Endothelial cell of umbilical vein (primary cell): ENCODE data around the gene LYG1. TPM values are rescaled to one million over a fixed set of nuclear protein-coding genes. Genes with fewer than 3 reads are reported as not detected.

Source experiments
- BruUV-seq: library from RNA; stranded (reverse); fragments of 400-500 nt; replicated peaks from 2 replicates; lab custom pipeline; 2021; lab: Mats Ljungman, UMichigan
- CTCF ChIA-PET: fragments of 300-600, 350-600 bp; sonication (Branson Sonifier 250); formaldehyde crosslinking; loops from one replicate; lab custom pipeline; 2021; ENCODE audit warnings: antibody characterized with exemption, inconsistent platforms; lab: Charles Lee
- POLR2A ChIA-PET: fragments of 300-600, 350-600 bp; sonication (Branson Sonifier 250); formaldehyde crosslinking; loops from one replicate; lab custom pipeline; 2021; ENCODE audit warnings: antibody characterized with exemption, inconsistent platforms; lab: Charles Lee
- DNase-seq: peaks from one replicate; pipeline ENCODE4 v3.0.0-alpha.2; 2011; ENCODE audit warnings: low read depth, low spot score
- FAIRE-seq: peaks from 2 replicates; lab custom pipeline; 2011; peaks lifted over from hg19 to GRCh38; lab: Jason Lieb, UNC
- H2AFZ ChIP-seq: 2 replicates; pipeline ENCODE4 v1.6.0; 2012; ENCODE audit warnings: low read depth, low read length, control low read depth, inconsistent platforms
- H3K27ac ChIP-seq: 2 replicates; pipeline ENCODE4 v1.5.1; 2011; ENCODE audit warnings: low read depth, mild to moderate bottlenecking, control low read depth, low read length, moderate library complexity; ENCODE audit not compliant: insufficient read depth
- H3K27me3 ChIP-seq, 2 experiments: 2 replicates each; pipeline versions ENCODE4 v1.6.0 to v1.6.1; 2011; ENCODE audit warnings: low read length in 2 of 2, mixed read lengths in 1 of 2; ENCODE audit not compliant: control insufficient read depth in 2 of 2, insufficient read depth in 2 of 2
- H3K36me3 ChIP-seq, 2 experiments: 2 replicates in 1 of 2; 3 replicates in 1 of 2; pipeline ENCODE4 v1.5.1; 2011; ENCODE audit warnings: low read length in 2 of 2, mild to moderate bottlenecking in 1 of 2, moderate library complexity in 1 of 2; ENCODE audit not compliant: control insufficient read depth in 2 of 2, insufficient read depth in 2 of 2; ENCODE audit errors: extremely low read depth in 1 of 2
- H3K4me1 ChIP-seq: 3 replicates; pipeline ENCODE4 v1.5.1; 2011; ENCODE audit warnings: mild to moderate bottlenecking, low read length; ENCODE audit not compliant: control insufficient read depth, insufficient read depth; ENCODE audit errors: extremely low read depth
- H3K4me2 ChIP-seq: 2 replicates; pipeline ENCODE4 v1.6.1; 2011; ENCODE audit warnings: low read length, control low read depth, mixed read lengths; ENCODE audit not compliant: insufficient read depth
- H3K4me3 ChIP-seq, 3 experiments: fragments of 200-600 bp in 1 of 3; sonication (generic), shearing (Covaris generic) in 1 of 3; replicated peaks in 1 of 3; 2 replicates each; pipeline ENCODE4 v1.5.1; 2011 to 2016; ENCODE audit warnings: control low read depth in 3 of 3, low read length in 3 of 3, mild to moderate bottlenecking in 2 of 3, inconsistent platforms in 1 of 3, low read depth in 1 of 3, moderate library complexity in 1 of 3; ENCODE audit not compliant: insufficient read depth in 1 of 3
- H3K79me2 ChIP-seq: 2 replicates; pipeline ENCODE4 v1.6.0; 2012; ENCODE audit warnings: low read length, inconsistent platforms; ENCODE audit not compliant: control insufficient read depth, insufficient read depth
- H3K9ac ChIP-seq: replicated peaks from 2 replicates; pipeline ENCODE3; 2011; ENCODE audit warnings: low read length, control low read depth; ENCODE audit not compliant: insufficient read depth; ENCODE audit errors: extremely low read depth
- H3K9me1 ChIP-seq: replicated peaks from 3 replicates; pipeline ENCODE4 v1.6.0; 2011; ENCODE audit warnings: mild to moderate bottlenecking, low read length; ENCODE audit not compliant: control insufficient read depth, insufficient read depth; ENCODE audit errors: extremely low read depth
- H3K9me3 ChIP-seq: replicated peaks from 2 replicates; pipeline ENCODE4 v1.5.1; 2012; ENCODE audit warnings: low read length, inconsistent platforms; ENCODE audit not compliant: control insufficient read depth, insufficient read depth
- H4K20me1 ChIP-seq: replicated peaks from 2 replicates; pipeline ENCODE3; 2011; ENCODE audit warnings: mild to moderate bottlenecking, low read length; ENCODE audit not compliant: control insufficient read depth, insufficient read depth; ENCODE audit errors: extremely low read depth
- EZH2 ChIP-seq: IDR thresholded peaks from 2 replicates; pipeline ENCODE4 v1.6.1; 2012; ENCODE audit warnings: borderline replicate concordance, low read depth, mild to moderate bottlenecking, moderate library complexity, low read length, inconsistent platforms; ENCODE audit not compliant: severe bottlenecking
- FOS ChIP-seq: IDR thresholded peaks from 2 replicates; pipeline ENCODE4 v1.6.1; 2011; ENCODE audit warnings: mild to moderate bottlenecking, low read length, moderate library complexity, borderline replicate concordance; ENCODE audit not compliant: insufficient read depth
- GATA2 ChIP-seq: IDR thresholded peaks from 2 replicates; pipeline ENCODE4 v1.7.0; 2011; ENCODE audit warnings: low read depth, mild to moderate bottlenecking, moderate library complexity, mixed read lengths, low read length; ENCODE audit not compliant: insufficient read length, insufficient read depth
- JUN ChIP-seq: IDR thresholded peaks from 2 replicates; pipeline ENCODE4 v1.6.1; 2011; ENCODE audit warnings: borderline replicate concordance, low read depth; ENCODE audit not compliant: insufficient read length, insufficient read depth
- MYC ChIP-seq: IDR thresholded peaks from one replicate; pipeline ENCODE4 v1.6.1; 2011; ENCODE audit warnings: mild to moderate bottlenecking, low read depth, low read length
- POLR2A ChIP-seq: IDR thresholded peaks from 2 replicates; pipeline ENCODE4 v1.6.1; 2012; ENCODE audit warnings: low read depth, mild to moderate bottlenecking, control low read depth, low read length
- POLR2AphosphoS5 ChIP-seq: IDR thresholded peaks from 2 replicates; pipeline ENCODE4 v1.6.1; 2012; ENCODE audit warnings: low read depth, mild to moderate bottlenecking, control low read depth, low read length, moderate library complexity; ENCODE audit not compliant: insufficient read depth
- dilution Hi-C: fragments of 300-500 bp; cut with MboI; formaldehyde crosslinking; loops from one replicate; pipeline ENCODE4 v1.15.0; 2019; ENCODE audit warnings: low sequenced_read_pairs; ENCODE audit not compliant: extremely low pct_ligation_motif_present
- intact Hi-C: fragments of 100-400 bp; cut with micrococcal nuclease; formaldehyde crosslinking; loops from one replicate; pipeline ENCODE4 v1.10.0; 2022
- polyA plus RNA-seq, 4 experiments: library from polyadenylated mRNA; depleted of rRNA in 3 of 4; stranded (reverse) in 3 of 4; unstranded in 1 of 4; fragments of >200 nt; gene quantifications; 2 replicates each; pipeline versions ENCODE4 v1.2.1 to v1.2.3, GENCODE V29; 2011 to 2012; ENCODE audit warnings: missing spikeins in 1 of 4
- total RNA-seq: library from RNA; stranded (reverse); gene quantifications from 2 replicates; pipeline ENCODE4 v1.2.3, GENCODE V29; 2021
- TF ChIP-seq, protein P1 (sequence below), 2 donors: IDR thresholded peaks; 1 replicate in 1 of 2; 2 replicates in 1 of 2; pipeline ENCODE4 v1.5.1; 2011; ENCODE audit warnings: low read length in 2 of 2, mild to moderate bottlenecking in 2 of 2, moderate library complexity in 2 of 2, control low read depth in 1 of 2, inconsistent platforms in 1 of 2, low read depth in 1 of 2; ENCODE audit not compliant: insufficient read depth in 1 of 2; ENCODE audit errors: extremely low read depth in 1 of 2
- TF ChIP-seq, protein P2 (sequence below): IDR thresholded peaks from 2 replicates; pipeline ENCODE4 v1.6.1; 2011; ENCODE audit not compliant: insufficient read depth, insufficient read length

LYG1 gene
- total and polyA plus RNA-seq, 2 donors (not counting 3 experiments of a cell fraction or from before 2014, with no cell fraction given): 0.35 to 1.8 TPM

DNA sequence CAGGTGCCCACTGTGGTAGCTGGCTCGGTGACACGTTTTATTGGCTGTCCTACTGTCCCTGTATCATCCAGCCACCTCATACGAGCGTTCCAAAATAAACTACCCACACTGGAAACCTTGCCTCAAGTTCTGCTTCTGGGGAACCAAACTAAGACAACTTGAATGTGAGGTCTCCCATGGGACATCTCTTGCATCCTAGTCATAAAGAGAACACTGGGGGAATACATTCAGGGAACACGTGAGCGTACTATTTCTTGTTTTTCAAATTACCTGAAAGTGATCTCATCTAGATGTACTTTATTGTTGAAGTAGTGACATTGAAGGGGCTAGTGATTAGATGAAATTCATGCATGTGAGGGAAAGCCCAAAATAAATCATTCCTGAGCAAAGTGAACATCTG is 60.6 kb downstream of the LYG1 start:
- H3K36me3 ChIP-seq: no peaks in the 10 kb centered on the region
- ChIA-PET POLR2A (no interaction called here), CTCF (interaction anchor here (1.4 kb wide), 1 partner anchor 38 kb away, joined by 3 read pairs; no protein-coding TSS in a partner anchor)
- DNase-seq (no peak), FAIRE-seq (no peak)
- H3K27me3 ChIP-seq: no peaks in the 10 kb centered on the region
- H3K79me2 ChIP-seq: no peaks in the 10 kb centered on the region
- H2AFZ ChIP-seq: no peak overlapping the region
- H3K4me1 ChIP-seq: no peaks in the 10 kb centered on the region
- H3K9me3 ChIP-seq: no peaks in the 10 kb centered on the region
- H3K4me3 ChIP-seq: no peak overlapping the region
- no peak overlapping the region for H3K4me2 ChIP-seq
- H3K27ac ChIP-seq: no peak overlapping the region
- intact Hi-C loops: no loop called here
- no peaks in the 10 kb centered on the region for H4K20me1 ChIP-seq
- TF ChIP-seq POLR2AphosphoS5: no peak
- TF ChIP-seq POLR2A: no peak
- no peak for TF ChIP-seq FOS
- no peak for TF ChIP-seq EZH2
- TF ChIP-seq JUN: no peak
- no peak for TF ChIP-seq GATA2
- no peak for TF ChIP-seq MYC
- TF ChIP-seq, protein P1, sequence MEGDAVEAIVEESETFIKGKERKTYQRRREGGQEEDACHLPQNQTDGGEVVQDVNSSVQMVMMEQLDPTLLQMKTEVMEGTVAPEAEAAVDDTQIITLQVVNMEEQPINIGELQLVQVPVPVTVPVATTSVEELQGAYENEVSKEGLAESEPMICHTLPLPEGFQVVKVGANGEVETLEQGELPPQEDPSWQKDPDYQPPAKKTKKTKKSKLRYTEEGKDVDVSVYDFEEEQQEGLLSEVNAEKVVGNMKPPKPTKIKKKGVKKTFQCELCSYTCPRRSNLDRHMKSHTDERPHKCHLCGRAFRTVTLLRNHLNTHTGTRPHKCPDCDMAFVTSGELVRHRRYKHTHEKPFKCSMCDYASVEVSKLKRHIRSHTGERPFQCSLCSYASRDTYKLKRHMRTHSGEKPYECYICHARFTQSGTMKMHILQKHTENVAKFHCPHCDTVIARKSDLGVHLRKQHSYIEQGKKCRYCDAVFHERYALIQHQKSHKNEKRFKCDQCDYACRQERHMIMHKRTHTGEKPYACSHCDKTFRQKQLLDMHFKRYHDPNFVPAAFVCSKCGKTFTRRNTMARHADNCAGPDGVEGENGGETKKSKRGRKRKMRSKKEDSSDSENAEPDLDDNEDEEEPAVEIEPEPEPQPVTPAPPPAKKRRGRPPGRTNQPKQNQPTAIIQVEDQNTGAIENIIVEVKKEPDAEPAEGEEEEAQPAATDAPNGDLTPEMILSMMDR (IDR thresholded peaks at IDR 0.05; ENCODE audit: extremely low read depth in 1 of 2, insufficient read depth in 1 of 2, low read depth in 1 of 2, low read length in 2 of 2): no peak
- TF ChIP-seq, protein P2, sequence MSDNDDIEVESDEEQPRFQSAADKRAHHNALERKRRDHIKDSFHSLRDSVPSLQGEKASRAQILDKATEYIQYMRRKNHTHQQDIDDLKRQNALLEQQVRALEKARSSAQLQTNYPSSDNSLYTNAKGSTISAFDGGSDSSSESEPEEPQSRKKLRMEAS: no peak
- no peak overlapping the region for H3K9ac ChIP-seq
- dilution Hi-C loops: no loop called here
- BruUV-seq: no TSS peak
- H3K9me1 ChIP-seq: no peaks in the 10 kb centered on the region
